OCI-LY1 (cell line): Measurements from ENCODE around the gene RUVBL2.

Experiments
- H2AFZ ChIP-seq: fragments of 200-600 bp; sonication (generic), shearing (Covaris generic); 2 replicates; pipeline ENCODE4 v1.6.0; 2014; ENCODE audit warnings: antibody characterized with exemption, mild to moderate bottlenecking, low read length
- H3F3A ChIP-seq: fragments of 200-600 bp; sonication (generic), shearing (Covaris generic); 2 replicates; pipeline ENCODE4 v1.6.0; 2014; ENCODE audit warnings: mild to moderate bottlenecking, antibody characterized with exemption, low read length, moderate library complexity; ENCODE audit not compliant: insufficient read depth
- H3K27ac ChIP-seq: fragments of 200-600 bp; sonication (generic); 2 replicates; pipeline ENCODE4 v1.5.1; 2014; ENCODE audit warnings: low read length, mixed run types, mild to moderate bottlenecking, low read depth; ENCODE audit not compliant: poor library complexity, severe bottlenecking
- H3K27me3 ChIP-seq: fragments of 200-600 bp; sonication (generic); 2 replicates; pipeline ENCODE4 v1.6.0; 2014; ENCODE audit warnings: antibody characterized with exemption, mild to moderate bottlenecking, low read length, moderate library complexity; ENCODE audit not compliant: insufficient read depth
- H3K36me3 ChIP-seq: fragments of 200-600 bp; sonication (generic); 2 replicates; pipeline ENCODE4 v1.6.1; 2014; ENCODE audit warnings: mild to moderate bottlenecking, antibody characterized with exemption, low read length, moderate library complexity, mixed read lengths; ENCODE audit not compliant: insufficient read depth
- H3K4me1 ChIP-seq: fragments of 200-600 bp; sonication (generic); 2 replicates; pipeline ENCODE4 v1.5.1; 2014; ENCODE audit warnings: mild to moderate bottlenecking, low read length, moderate library complexity; ENCODE audit not compliant: insufficient read depth, severe bottlenecking
- H3K4me2 ChIP-seq: fragments of 200-600 bp; sonication (generic), shearing (Covaris generic); 2 replicates; pipeline ENCODE4 v1.6.1; 2014; ENCODE audit warnings: low read length
- H3K4me3 ChIP-seq: fragments of 200-600 bp; sonication (generic); 2 replicates; pipeline ENCODE4 v1.5.1; 2014; ENCODE audit warnings: low read length, low read depth, mild to moderate bottlenecking, mixed read lengths; ENCODE audit not compliant: poor library complexity, severe bottlenecking
- H3K79me2 ChIP-seq: fragments of 200-600 bp; shearing (Covaris generic); 2 replicates; pipeline ENCODE4 v1.6.1; 2016; ENCODE audit warnings: mixed run types, low read length, mixed read lengths; ENCODE audit not compliant: insufficient read depth
- H3K9ac ChIP-seq: fragments of 200-600 bp; sonication (generic), shearing (Covaris generic); 2 replicates; pipeline ENCODE4 v1.6.1; 2014; ENCODE audit warnings: mild to moderate bottlenecking, low read length, mixed read lengths
- H3K9me2 ChIP-seq: fragments of 200-600 bp; sonication (generic), shearing (Covaris generic); 2 replicates; pipeline ENCODE4 v1.6.1; 2014; ENCODE audit warnings: low read depth, mild to moderate bottlenecking, low read length, mixed read lengths
- H3K9me3 ChIP-seq: fragments of 200-600 bp; shearing (Covaris generic); 2 replicates; pipeline ENCODE4 v1.6.1; 2014; ENCODE audit warnings: low read length, mixed read lengths
- H4K20me1 ChIP-seq: fragments of 200-600 bp; sonication (generic), shearing (Covaris generic); 2 replicates; pipeline ENCODE4 v1.6.0; 2016; ENCODE audit warnings: mild to moderate bottlenecking, low read length; ENCODE audit not compliant: insufficient read depth
- EZH2 ChIP-seq: fragments of 200-600 bp; sonication (generic), shearing (Covaris generic); IDR thresholded peaks from 2 replicates; pipeline ENCODE4 v1.8.0; 2017; ENCODE audit warnings: borderline replicate concordance, mixed run types, mild to moderate bottlenecking, antibody characterized with exemption, low read length, moderate library complexity, mixed read lengths
- TF ChIP-seq, protein P1 (sequence below): fragments of 200-600 bp; sonication (generic), shearing (Covaris generic); IDR thresholded peaks from 2 replicates; pipeline ENCODE4 v1.5.1; 2017; ENCODE audit warnings: mild to moderate bottlenecking, antibody characterized with exemption, low read length, moderate library complexity, mixed read lengths

The RUVBL2 gene

DNA sequence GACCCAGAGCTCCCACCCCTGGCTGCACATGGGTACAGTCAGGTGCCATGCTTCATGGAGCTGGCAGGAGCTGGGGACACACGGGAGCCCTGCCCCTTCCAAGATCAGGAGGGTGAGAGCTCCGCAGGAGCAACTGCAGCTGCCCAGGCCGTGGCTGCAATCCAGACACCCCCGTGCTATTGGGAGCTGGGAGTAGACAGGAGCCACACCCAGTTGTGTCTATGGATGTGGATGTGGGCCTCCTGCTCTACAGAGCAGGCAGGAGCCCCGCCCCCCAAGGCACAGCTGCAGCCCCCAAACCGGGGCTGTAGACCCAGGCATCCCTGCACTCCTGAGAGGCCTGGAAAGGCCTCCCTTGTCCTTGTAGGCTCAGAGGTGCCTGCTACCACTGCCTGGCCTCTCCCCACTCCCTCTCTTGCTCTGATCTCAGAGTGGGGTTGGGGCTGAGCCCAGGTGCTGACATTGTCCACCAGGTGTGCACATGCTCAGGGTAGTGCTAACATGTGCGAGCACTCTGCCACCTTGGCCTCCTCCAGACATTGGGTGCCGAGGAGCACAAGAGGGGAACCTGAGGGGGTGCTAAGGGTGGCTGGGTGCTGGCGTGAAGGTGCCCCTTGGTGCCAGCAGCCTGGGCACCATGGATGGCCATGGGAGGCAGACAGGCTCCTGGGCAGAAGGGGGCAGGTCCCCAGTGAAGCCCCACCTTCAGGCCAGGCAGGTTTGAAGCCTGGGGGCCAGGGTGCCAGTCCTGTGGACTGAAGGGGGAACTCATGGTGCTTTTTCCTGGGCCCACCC, 47.0 kb upstream of the RUVBL2 start:
- no peak overlapping the region for H2AFZ ChIP-seq
- no peaks in the 10 kb centered on the region for H3K79me2 ChIP-seq
- TF ChIP-seq, protein P1, sequence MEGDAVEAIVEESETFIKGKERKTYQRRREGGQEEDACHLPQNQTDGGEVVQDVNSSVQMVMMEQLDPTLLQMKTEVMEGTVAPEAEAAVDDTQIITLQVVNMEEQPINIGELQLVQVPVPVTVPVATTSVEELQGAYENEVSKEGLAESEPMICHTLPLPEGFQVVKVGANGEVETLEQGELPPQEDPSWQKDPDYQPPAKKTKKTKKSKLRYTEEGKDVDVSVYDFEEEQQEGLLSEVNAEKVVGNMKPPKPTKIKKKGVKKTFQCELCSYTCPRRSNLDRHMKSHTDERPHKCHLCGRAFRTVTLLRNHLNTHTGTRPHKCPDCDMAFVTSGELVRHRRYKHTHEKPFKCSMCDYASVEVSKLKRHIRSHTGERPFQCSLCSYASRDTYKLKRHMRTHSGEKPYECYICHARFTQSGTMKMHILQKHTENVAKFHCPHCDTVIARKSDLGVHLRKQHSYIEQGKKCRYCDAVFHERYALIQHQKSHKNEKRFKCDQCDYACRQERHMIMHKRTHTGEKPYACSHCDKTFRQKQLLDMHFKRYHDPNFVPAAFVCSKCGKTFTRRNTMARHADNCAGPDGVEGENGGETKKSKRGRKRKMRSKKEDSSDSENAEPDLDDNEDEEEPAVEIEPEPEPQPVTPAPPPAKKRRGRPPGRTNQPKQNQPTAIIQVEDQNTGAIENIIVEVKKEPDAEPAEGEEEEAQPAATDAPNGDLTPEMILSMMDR, result no peak
- TF ChIP-seq EZH2, result no peak
- H3K9ac ChIP-seq, result no peak overlapping the region
- no peak overlapping the region for H3K4me2 ChIP-seq
- H3K4me1 ChIP-seq, result no peaks in the 10 kb centered on the region
- no peaks in the 10 kb centered on the region for H3F3A ChIP-seq
- no peak overlapping the region for H3K4me3 ChIP-seq
- no peak overlapping the region for H3K27ac ChIP-seq
- no peaks in the 10 kb centered on the region for H3K27me3 ChIP-seq
- H4K20me1 ChIP-seq, result no peaks in the 10 kb centered on the region
- H3K36me3 ChIP-seq, result no peaks in the 10 kb centered on the region; the same call in 1 of the 2 replicates
- peaks cover 10% of the 10 kb centered on the region for H3K9me3 ChIP-seq
- H3K9me2 ChIP-seq, result no peaks in the 10 kb centered on the region

DNA sequence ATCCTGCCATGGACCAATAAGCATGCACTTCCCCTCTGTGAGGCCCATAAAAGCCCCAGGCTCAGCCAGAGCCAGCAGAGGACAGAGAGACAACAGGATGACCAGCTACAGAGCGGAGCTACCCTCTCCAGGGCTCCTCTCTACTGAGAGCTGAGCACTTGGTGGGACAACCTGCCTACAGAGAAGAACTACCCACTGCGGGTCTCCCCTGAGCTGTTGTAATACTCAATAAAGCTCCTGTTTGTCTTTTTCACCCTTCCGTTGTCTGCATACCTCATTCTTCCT, 46.5 kb upstream of the RUVBL2 start:
- Histone ChIP-seq H3K27me3 (no peaks in the 10 kb centered on the region), H3K36me3 (no peaks in the 10 kb centered on the region; the same call in 1 of the 2 replicates), H3K27ac (no peak overlapping the region), H3K4me2 (no peak overlapping the region), H3K9me2 (no peaks in the 10 kb centered on the region), H3K4me1 (no peaks in the 10 kb centered on the region), H3K9ac (no peak overlapping the region), H3K9me3 (peaks cover 10% of the 10 kb centered on the region), H3K4me3 (no peak overlapping the region), H3F3A (no peaks in the 10 kb centered on the region), H4K20me1 (no peaks in the 10 kb centered on the region), H3K79me2 (no peaks in the 10 kb centered on the region), H2AFZ (no peak overlapping the region)
- no peak for TF ChIP-seq EZH2
- TF ChIP-seq, protein P1, result no peak

DNA sequence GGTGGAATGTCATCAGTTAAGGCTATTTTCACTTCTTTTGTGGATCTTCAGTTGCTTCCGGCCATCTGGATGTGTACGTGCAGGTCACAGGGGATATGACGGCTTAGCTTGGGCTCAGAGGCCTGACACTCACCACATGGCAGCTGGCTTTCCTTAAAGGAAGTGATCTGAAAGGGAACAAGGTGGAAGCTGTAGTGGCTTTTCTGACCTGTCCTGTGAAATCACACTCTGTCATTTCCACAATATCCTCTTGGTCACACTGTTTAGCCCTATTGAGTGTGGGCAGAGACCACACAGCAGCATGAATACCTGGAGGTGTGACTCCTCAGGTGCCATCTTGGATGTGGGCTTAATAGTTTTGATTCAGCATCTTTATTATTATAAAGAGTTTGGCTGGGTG, 43.5 kb upstream of the RUVBL2 start:
- H3K9ac ChIP-seq, result no peak overlapping the region
- H3K4me1 ChIP-seq, result peaks cover 5% of the 10 kb centered on the region
- H3K27me3 ChIP-seq, result no peaks in the 10 kb centered on the region
- H3K4me2 ChIP-seq, result no peak overlapping the region
- H3K9me2 ChIP-seq, result no peaks in the 10 kb centered on the region
- no peaks in the 10 kb centered on the region; the same call in 1 of the 2 replicates for H3K36me3 ChIP-seq
- peaks cover 10% of the 10 kb centered on the region for H3K9me3 ChIP-seq
- no peak overlapping the region for H3K4me3 ChIP-seq
- no peaks in the 10 kb centered on the region for H3K79me2 ChIP-seq
- H3F3A ChIP-seq, result no peaks in the 10 kb centered on the region
- H3K27ac ChIP-seq, result no peak overlapping the region
- no peaks in the 10 kb centered on the region for H4K20me1 ChIP-seq
- TF ChIP-seq, protein P1, result no peak
- no peak for TF ChIP-seq EZH2
- no peak overlapping the region for H2AFZ ChIP-seq
